Left ventricle myocardium superior (tissue), 1 donor: ENCODE measurements around the gene CD59. TPM values are rescaled to one million over a fixed set of nuclear protein-coding genes. Genes with fewer than 3 reads are reported as not detected.
"Not testable (repeated sequence)": the region's sequence is repeated elsewhere in the genome, so short reads cannot be mapped to it uniquely, and the experiment has no call there.

Source experiments
- ATAC-seq: fragments of 200-7000 bp; cut with Tn5 transposase; one replicate; pipeline ENCODE4 v1.9.1; 2020; ENCODE audit warnings: mild to moderate bottlenecking, moderate library complexity
- DNase-seq: peaks from one replicate; pipeline ENCODE4 v3.0.0-alpha.2; 2020
- intact Hi-C: fragments of 100-400 bp; cut with micrococcal nuclease; formaldehyde crosslinking; loops from one replicate; pipeline ENCODE4 v1.11.0; 2022
- total RNA-seq: library from RNA; stranded (reverse); fragmentation: NEBNext Ultra II Directional; extraction: Animal tissue kit (Norgen Biotek cat#: 25700); gene quantifications from one replicate; pipeline ENCODE4 v1.2.1, GENCODE V29; 2021
- donor health status: DM: no; HTN: yes; CAD: no; lungs with severe emphysema.

The CD59 gene
- total RNA-seq, 1 donor from 2014 or later = 814 TPM

- intact Hi-C loops = no loop called here
- no peak for DNase-seq
Observed at GRCh38 chr11:33721984-33722383, 14.2 kb downstream of the CD59 start.

GRCh38 chr11:33721426-33721825, 14.8 kb downstream of the CD59 start:
- intact Hi-C loops = no loop called here
- DNase-seq (no peak), ATAC-seq (no peak)

More at GRCh38 chr11:33721984-33722383, 14.2 kb downstream of the CD59 start:
- peak; percentile 19 for ATAC-seq

- no peak for DNase-seq
- ATAC-seq = no peak
- intact Hi-C loops = no loop called here
Observed at GRCh38 chr11:33719587-33719986, 16.6 kb downstream of the CD59 start.

- intact Hi-C loops = no loop called here
- no peak for DNase-seq
- no peak for ATAC-seq
Observed at GRCh38 chr11:33718440-33718839, 17.8 kb downstream of the CD59 start.

- ATAC-seq (peak; percentile 27), DNase-seq (no peak)
- intact Hi-C loops = no loop called here
Observed at GRCh38 chr11:33716243-33716642, 20.0 kb downstream of the CD59 start.

GRCh38 chr11:33713856-33714398, 22.3 kb downstream of the CD59 start:
- DNase-seq = no peak
- ATAC-seq = peak; percentile 30
- intact Hi-C loops = no loop called here

GRCh38 chr11:33713151-33713855, 22.9 kb downstream of the CD59 start:
- intact Hi-C loops = no loop called here
- ATAC-seq (no peak), DNase-seq (no peak)

- DNase-seq = no peak
- intact Hi-C loops = no loop called here
- no peak for ATAC-seq
Observed at GRCh38 chr11:33712436-33712835, 23.8 kb downstream of the CD59 start.

GRCh38 chr11:33709466-33709865, 26.8 kb downstream of the CD59 start:
- intact Hi-C loops = no loop called here
- ATAC-seq (peak; percentile 41), DNase-seq (no peak)

GRCh38 chr11:33708985-33709384, 27.2 kb downstream of the CD59 start:
- intact Hi-C loops = no loop called here
- DNase-seq = no peak
- no peak for ATAC-seq

- peak; percentile 67 for ATAC-seq
Observed at GRCh38 chr11:33707831-33708230, 28.4 kb downstream of the CD59 start.

GRCh38 chr11:33706966-33707365, 29.3 kb downstream of the CD59 start:
- intact Hi-C loops = no loop called here
- no peak for DNase-seq
- ATAC-seq = no peak

More at GRCh38 chr11:33707831-33708230, 28.4 kb downstream of the CD59 start:
- intact Hi-C loops, DNase-seq: not testable (repeated sequence)

GRCh38 chr11:33706546-33706945, 29.7 kb downstream of the CD59 start:
- no peak for DNase-seq
- ATAC-seq = no peak
- intact Hi-C loops = no loop called here

- no peak for ATAC-seq
- no peak for DNase-seq
- intact Hi-C loops = no loop called here
Observed at GRCh38 chr11:33704240-33705002, 31.8 kb downstream of the CD59 start.

- intact Hi-C loops = no loop called here
- peak; percentile 3 for ATAC-seq
- DNase-seq = no peak
Observed at GRCh38 chr11:33703788-33704187, 32.4 kb downstream of the CD59 start.

GRCh38 chr11:33703234-33703633, 33.0 kb downstream of the CD59 start:
- intact Hi-C loops = no loop called here
- DNase-seq (no peak), ATAC-seq (no peak)

- intact Hi-C loops = no loop called here
- ATAC-seq (peak; percentile 23), DNase-seq (no peak)
Observed at GRCh38 chr11:33701302-33702230, 34.7 kb downstream of the CD59 start.

GRCh38 chr11:33700502-33701271, 35.5 kb downstream of the CD59 start, which contains the start of gene C11orf91:
Gene C11orf91 (minus strand): TSS chr11:33700826. CDS start chr11:33700740, 86 bp downstream.
- DNase-seq = peak; percentile 99
- peak; percentile 88 for ATAC-seq
- intact Hi-C loops = no loop called here
